OCI-LY3 (cell line): ENCODE results near the gene ACADM.

Source experiments
- CTCF ChIP-seq: fragments of 200-600, 300-600 bp; sonication (generic); IDR thresholded peaks from 2 replicates; pipeline ENCODE4 v1.5.1; 2014; ENCODE audit warnings: antibody characterized with exemption, low read length, low read depth
- EZH2phosphoT487 ChIP-seq: fragments of 200-600 bp; shearing (Covaris generic); IDR thresholded peaks from 2 replicates; pipeline ENCODE4 v1.6.1; 2018; ENCODE audit warnings: antibody characterized with exemption, mixed run types, low read depth

- TF ChIP-seq CTCF (no peak), EZH2phosphoT487 (no peak)
Observed at GRCh38 chr1:75786901-75787493, 62.5 kb downstream of the ACADM start.
